Skeletal muscle tissue (tissue), 4 donors: ENCODE results near the gene NKX1-1. TPM values are rescaled to one million over a fixed set of nuclear protein-coding genes. Genes with fewer than 3 reads are reported as not detected.
A peak's percentile ranks its signal among the peaks of the same experiment; 100 is the strongest.

Source experiments
- H3K27ac ChIP-seq: one replicate; pipeline ENCODE4 v1.7.0; 2013; ENCODE audit warnings: mild to moderate bottlenecking, low read depth, low read length, inconsistent platforms
- H3K27me3 ChIP-seq, 3 donors: one replicate each; pipeline ENCODE4 v1.7.0; 2013; ENCODE audit warnings: low read length in 3 of 3; ENCODE audit not compliant: control insufficient read depth in 3 of 3, insufficient read depth in 3 of 3
- H3K36me3 ChIP-seq, 3 donors: one replicate each; pipeline ENCODE4 v1.7.0; 2013; ENCODE audit warnings: low read length in 3 of 3; ENCODE audit not compliant: control insufficient read depth in 3 of 3, insufficient read depth in 3 of 3
- H3K4me1 ChIP-seq, 3 donors: one replicate each; pipeline ENCODE4 v1.7.0; 2013; ENCODE audit warnings: low read length in 3 of 3, mild to moderate bottlenecking in 3 of 3; ENCODE audit not compliant: control insufficient read depth in 3 of 3, insufficient read depth in 3 of 3
- H3K4me3 ChIP-seq, 3 donors: one replicate each; pipeline ENCODE4 v1.7.0; 2013; ENCODE audit warnings: low read length in 3 of 3
- H3K9ac ChIP-seq, 3 donors: one replicate each; pipeline ENCODE4 v1.7.0; 2013; ENCODE audit warnings: low read length in 3 of 3, mild to moderate bottlenecking in 3 of 3, moderate library complexity in 2 of 3, low read depth in 1 of 3
- H3K9me3 ChIP-seq, 3 donors: one replicate each; pipeline ENCODE4 v1.7.0; 2013; ENCODE audit warnings: low read length in 3 of 3; ENCODE audit not compliant: control insufficient read depth in 3 of 3
- total RNA-seq: library from RNA; depleted of rRNA; stranded (reverse); fragments of >200 nt; gene quantifications from one replicate; pipeline ENCODE4 v1.2.3, GENCODE V29; 2014
- donor health status: Osteomylitis.

The NKX1-1 gene
- total RNA-seq, 1 donor from 2014 or later = not detected

DNA sequence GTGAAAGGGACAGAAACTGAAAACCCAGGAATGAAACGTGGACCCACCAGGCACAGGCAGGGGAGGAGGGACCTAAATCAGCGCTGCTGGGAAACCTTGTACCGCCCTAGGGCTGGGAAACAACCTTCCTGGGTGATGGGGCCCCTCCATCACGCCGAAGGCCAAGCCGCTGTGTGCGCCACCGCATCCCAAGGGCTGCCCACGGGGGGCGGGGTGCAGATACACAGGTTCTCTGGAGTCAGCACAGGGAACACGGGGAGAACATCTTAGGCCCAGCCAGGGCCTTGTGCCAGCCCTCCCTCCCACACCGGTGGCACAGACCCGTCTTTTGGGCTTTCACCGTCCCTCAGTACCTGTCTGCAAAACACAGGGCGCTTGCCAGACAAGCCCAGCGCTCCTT lies 46.3 kb downstream of the NKX1-1 start:
- peaks cover 0 to 12% (median 3%) of the 10 kb centered on the region in 3 donors for H3K4me1 ChIP-seq
- H3K27me3 ChIP-seq = no peaks in the 10 kb centered on the region
- H3K9ac ChIP-seq = no peak overlapping the region
- no peak overlapping the region for H3K4me3 ChIP-seq
- no peak overlapping the region for H3K27ac ChIP-seq
- no peaks in the 10 kb centered on the region for H3K9me3 ChIP-seq
- peaks cover 10 to 20% (median 13%) of the 10 kb centered on the region in 3 donors for H3K36me3 ChIP-seq

DNA sequence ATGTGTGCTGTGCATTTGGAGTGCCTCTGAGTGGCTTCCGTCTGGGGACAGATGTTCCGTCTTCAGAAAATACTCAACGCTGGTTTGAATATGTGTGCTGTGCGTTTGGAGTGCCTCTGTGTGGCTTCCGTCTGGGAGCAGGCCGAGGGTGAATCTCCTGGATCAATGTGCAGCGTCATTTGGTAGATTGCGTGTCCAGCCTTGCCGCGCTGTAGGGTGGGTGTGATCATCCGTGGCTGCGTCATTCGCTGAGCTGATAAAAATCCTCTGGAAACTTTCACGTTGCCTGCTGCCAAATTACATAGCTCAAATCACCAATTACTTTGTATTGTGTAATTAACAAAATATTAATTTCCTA lies 47.1 kb downstream of the NKX1-1 start:
- no peak overlapping the region for H3K9ac ChIP-seq
- H3K4me3 ChIP-seq = no peak overlapping the region
- H3K27ac ChIP-seq = no peak overlapping the region
- peaks cover 10 to 25% (median 15%) of the 10 kb centered on the region in 3 donors for H3K36me3 ChIP-seq
- H3K9me3 ChIP-seq = no peaks in the 10 kb centered on the region
- H3K4me1 ChIP-seq = peaks cover 0 to 12% (median 3%) of the 10 kb centered on the region in 3 donors
- H3K27me3 ChIP-seq = no peaks in the 10 kb centered on the region

DNA sequence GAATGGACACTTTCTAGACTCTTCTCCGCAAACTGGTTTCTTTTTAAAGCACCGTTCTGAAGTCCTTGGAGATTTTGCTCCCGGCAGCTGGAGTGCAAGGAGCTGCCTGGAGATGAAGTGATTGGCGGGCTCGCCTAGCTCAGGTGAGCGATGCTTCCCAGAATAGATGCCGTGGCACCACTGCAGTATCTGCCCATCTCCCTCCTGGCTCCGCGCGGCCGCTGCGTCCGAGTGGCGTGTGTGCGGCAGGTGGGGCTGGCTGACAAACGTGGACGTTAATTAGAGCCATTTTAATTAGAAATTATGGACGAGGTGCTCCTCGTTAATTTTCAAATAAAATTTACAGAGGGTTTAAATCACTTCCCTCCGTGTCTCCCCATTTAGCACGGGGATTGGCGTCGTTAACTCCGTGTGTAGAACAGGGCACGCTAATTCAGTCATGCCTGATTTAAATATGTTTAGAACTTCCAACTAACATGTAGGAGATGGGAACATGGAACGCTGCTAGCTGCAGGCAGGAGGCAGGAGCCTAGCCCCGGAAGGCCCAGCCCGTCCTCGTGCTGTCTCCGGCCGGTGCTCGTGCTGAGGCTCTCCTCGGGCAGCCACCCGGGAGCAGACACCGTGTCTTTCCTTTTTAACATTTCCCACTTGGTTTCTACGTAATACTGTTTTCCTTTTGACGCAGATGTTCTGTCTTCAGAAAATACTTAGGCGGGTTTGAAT lies 47.7 kb downstream of the NKX1-1 start:
- H3K36me3 ChIP-seq = peaks cover 10 to 25% (median 15%) of the 10 kb centered on the region in 3 donors
- H3K4me3 ChIP-seq = no peak overlapping the region
- H3K27ac ChIP-seq = no peak overlapping the region
- H3K9ac ChIP-seq = no peak overlapping the region
- peaks cover 0 to 12% (median 3%) of the 10 kb centered on the region in 3 donors for H3K4me1 ChIP-seq
- no peaks in the 10 kb centered on the region for H3K9me3 ChIP-seq
- no peaks in the 10 kb centered on the region for H3K27me3 ChIP-seq

DNA sequence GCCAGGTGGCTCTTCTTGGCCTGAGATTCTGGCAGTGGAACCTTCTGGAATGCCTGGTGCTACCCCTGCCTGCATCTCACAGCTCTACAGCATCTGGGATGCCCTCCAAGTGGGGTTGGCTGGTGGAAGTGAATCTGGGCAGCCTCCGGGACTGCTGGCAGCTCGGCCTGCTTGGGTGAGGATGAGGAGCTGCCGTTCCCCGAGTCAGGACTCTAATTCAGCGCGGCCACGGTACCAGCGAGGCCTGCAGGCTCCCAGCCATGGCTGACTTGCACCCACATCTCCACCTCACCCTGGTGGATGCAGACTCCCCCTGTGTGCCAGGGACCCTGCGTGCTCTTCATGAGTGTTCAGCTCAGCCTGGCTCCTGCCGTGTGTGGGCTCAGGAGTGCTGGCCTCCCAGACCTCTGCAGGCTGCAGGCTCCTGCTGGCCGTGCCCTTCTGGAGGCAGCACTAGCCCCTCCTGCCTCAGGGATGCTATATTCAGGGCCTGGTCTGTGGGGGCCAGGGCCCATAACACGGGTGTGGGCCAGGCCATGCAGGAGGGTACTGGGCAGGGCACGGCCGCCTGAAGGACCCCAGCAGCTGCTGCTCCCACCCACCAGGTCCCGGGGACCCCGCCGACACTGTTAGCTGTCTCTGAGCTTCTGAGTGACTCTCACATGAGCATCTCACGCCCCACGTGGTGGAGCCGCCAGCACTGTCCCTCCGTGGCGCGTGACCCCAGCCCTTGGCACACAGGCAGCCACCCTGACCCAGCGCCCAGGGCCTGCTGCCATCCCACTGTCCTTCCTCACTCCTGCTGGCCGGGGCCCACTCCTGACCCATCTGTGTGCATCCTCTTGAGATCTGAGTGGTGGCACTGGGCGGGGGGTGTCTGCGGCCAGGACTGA lies 48.6 kb downstream of the NKX1-1 start:
- Histone ChIP-seq H3K9ac (peak overlapping the region in 1 of 3 donors; percentile 25), H3K27ac (no peak overlapping the region), H3K9me3 (no peaks in the 10 kb centered on the region), H3K36me3 (peaks cover 10 to 22% (median 13%) of the 10 kb centered on the region in 3 donors), H3K4me1 (peaks cover 0 to 12% (median 3%) of the 10 kb centered on the region in 3 donors), H3K4me3 (no peak overlapping the region), H3K27me3 (no peaks in the 10 kb centered on the region)

DNA sequence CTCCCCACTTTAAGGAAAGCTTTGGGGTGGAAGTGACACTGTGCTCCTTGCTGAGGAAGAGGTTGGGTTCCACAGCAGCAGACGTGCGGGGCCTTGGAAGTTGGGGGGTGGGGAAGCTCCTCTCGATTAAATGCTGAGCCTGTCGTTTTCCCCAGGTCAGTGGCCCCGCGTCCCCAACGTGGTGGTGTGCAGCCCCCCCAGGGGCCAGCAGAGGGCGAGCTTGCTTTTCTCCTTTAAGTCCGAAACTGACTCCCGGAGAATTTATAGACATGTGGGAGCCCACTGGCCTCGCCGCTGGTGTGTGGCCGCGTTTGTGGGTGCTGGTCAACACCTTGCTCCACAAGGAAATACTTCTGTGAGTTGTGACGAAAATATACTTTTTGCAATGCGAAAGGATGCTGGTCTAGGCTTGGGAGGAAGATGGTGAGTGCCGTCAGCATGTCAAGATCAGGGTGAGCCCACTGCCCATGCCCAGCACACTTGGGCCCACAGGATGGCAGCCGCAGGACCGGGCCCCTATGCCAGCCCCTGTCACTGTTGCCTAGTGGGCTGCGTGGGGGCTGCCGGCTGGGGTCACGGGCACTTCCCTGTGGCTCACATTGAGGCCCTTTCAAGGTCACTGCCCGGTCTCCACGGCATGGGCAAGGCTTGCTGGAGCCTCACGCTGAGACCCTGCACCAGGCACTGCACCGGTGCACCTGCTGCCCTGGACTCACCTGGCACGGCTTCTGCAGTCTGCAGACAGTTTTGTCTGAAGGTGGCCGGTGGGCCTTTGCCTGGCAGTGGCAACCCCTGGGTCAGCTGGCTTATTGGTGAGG lies 49.9 kb downstream of the NKX1-1 start:
- no peaks in the 10 kb centered on the region for H3K27me3 ChIP-seq
- peaks cover 0 to 18% (median 3%) of the 10 kb centered on the region in 3 donors for H3K4me1 ChIP-seq
- H3K36me3 ChIP-seq = peaks cover 9 to 26% (median 19%) of the 10 kb centered on the region in 3 donors
- H3K27ac ChIP-seq = no peak overlapping the region
- no peak overlapping the region for H3K9ac ChIP-seq
- H3K4me3 ChIP-seq = no peak overlapping the region
- no peaks in the 10 kb centered on the region for H3K9me3 ChIP-seq

DNA sequence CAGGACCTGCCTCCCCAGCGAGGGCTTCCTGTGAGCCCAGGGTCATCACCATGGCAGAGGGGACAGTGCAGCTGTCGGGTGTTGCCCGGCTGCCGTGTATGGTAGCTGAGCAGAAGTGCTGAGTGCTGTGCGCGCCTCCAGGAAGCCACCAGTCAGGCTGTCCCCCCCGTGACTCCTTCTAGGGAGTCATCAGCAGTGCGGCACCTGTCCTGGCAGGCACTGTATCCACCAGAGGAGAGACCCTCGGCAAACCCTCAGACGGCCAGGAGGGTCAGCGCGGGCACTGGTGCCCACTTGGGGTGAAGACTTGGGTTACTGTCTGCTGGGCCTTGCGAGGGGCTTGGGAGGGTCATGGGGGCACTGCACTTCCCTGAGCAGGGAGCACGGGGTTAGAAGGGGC lies 50.9 kb downstream of the NKX1-1 start:
- no peak overlapping the region for H3K27ac ChIP-seq
- H3K9ac ChIP-seq = no peak overlapping the region
- no peak overlapping the region for H3K4me3 ChIP-seq
- H3K4me1 ChIP-seq = peaks cover 0 to 18% (median 3%) of the 10 kb centered on the region in 3 donors
- H3K9me3 ChIP-seq = no peaks in the 10 kb centered on the region
- no peaks in the 10 kb centered on the region for H3K27me3 ChIP-seq
- peaks cover 11 to 26% (median 21%) of the 10 kb centered on the region in 3 donors for H3K36me3 ChIP-seq

DNA sequence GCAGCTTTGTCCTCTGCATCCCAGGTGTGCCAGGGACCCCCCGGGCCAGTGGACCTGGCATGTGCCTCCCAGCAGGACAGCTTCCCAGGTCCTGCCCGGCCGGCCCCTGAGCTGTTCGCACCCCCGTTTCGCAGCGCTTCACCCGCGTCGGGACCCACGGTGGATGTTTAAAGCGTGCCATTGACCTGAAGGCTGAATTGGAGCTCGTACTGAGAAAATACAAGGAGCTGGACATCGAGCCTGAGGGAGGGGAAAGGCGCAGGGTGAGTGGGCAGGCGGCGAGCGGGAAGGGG lies 51.3 kb downstream of the NKX1-1 start:
- Histone ChIP-seq H3K4me3 (no peak overlapping the region), H3K36me3 (peaks cover 13 to 29% (median 24%) of the 10 kb centered on the region in 3 donors), H3K9ac (no peak overlapping the region), H3K4me1 (peaks cover 0 to 18% (median 3%) of the 10 kb centered on the region in 3 donors), H3K27me3 (no peaks in the 10 kb centered on the region), H3K9me3 (no peaks in the 10 kb centered on the region), H3K27ac (no peak overlapping the region)

DNA sequence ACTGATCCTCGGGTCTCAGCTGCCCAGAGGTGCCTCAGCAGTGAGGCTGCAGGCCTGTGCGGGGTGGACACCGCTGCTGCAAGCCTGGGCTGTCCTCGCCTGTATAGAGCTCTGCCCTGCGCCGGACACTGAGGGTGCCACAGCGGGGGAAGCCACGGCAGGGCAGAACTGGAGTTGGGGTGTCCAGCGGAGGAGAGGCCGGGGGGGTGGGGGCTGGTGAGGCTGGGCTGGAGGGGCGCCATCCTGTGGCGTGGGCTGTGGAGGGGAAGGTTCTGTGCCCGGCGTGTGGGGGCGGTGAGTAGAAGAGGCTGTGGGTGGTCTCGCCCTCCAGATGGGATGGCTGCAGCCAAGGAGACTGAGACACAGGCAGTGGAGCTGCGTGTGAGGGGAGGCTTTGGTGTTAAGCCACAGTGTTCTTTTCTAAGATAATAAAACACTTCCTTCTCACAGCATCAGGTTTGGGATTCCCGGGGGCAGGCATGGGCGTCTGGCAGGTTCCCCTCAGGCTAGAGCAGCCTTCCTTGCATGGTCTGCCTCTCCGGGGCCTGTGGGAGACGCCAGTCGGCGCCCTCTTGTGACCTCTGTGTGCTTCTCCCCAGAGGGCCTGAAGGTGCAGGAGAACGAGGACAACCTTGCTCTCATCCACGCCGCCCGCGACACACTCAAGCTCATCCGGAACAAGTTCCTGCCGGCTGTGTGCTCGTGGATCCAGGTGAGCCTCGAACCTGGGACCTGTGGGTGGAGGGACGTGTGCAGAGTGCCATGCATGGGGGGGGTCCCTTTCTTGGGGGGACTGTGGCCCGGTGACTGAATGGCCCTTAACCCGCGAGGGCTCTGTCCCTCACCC lies 51.9 kb downstream of the NKX1-1 start:
- no peak overlapping the region for H3K27ac ChIP-seq

More for the DNA sequence above, 51.9 kb downstream of the NKX1-1 start:
- peaks cover 2 to 18% (median 3%) of the 10 kb centered on the region in 3 donors for H3K4me1 ChIP-seq
- H3K9ac ChIP-seq = no peak overlapping the region
- peaks cover 19 to 30% (median 29%) of the 10 kb centered on the region in 3 donors for H3K36me3 ChIP-seq
- H3K4me3 ChIP-seq = no peak overlapping the region
- H3K9me3 ChIP-seq = no peaks in the 10 kb centered on the region
- H3K27me3 ChIP-seq = no peaks in the 10 kb centered on the region
